ENCODE results near the gene KLK14.

Gene KLK14

DNA sequence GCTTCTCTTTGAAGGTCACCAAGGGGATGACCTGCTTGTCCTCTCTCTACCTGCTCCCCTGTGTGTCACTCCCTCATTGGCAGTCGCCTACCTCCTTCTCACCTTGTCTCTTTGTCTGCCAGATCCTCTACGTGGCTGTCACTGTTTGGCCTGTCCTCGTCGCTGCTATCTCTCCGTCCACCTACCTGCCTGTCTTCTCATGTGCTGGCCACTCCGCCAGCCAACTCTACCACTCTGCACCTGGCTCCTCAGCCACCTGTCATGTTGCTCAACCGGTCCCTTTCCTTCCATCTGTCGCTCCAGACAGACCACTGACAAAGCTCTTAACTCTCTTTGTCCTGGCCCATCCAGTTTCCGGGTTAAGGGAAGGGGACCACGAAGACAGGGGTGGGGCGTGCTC is 48.0 kb downstream of the KLK14 start, which contains the start of gene KLK12:
TSS of gene KLK12 (minus strand) at position 299 of the 400 bp plus-strand sequence. CDS start 381 bp downstream, outside the sequence.
- no peak for DNase-seq

DNA sequence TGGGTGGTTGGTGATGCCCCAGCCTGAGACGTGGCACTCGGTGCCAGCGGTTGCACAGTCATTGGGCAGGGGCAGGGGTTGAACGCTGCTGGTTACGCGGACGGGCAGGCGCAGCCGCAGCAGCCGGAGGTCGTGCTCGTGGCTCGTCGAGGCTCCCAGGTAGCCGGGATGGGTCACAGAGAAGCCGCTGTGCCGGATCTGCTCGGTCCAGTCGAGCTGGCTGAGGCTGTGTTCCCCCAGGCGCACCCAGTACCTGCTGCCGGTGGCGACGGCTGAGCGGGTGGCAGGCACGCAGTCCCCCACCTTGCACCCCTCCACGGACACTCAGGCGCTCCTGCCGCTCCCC is 50.8 kb downstream of the KLK14 start:
- no peak for DNase-seq

DNA sequence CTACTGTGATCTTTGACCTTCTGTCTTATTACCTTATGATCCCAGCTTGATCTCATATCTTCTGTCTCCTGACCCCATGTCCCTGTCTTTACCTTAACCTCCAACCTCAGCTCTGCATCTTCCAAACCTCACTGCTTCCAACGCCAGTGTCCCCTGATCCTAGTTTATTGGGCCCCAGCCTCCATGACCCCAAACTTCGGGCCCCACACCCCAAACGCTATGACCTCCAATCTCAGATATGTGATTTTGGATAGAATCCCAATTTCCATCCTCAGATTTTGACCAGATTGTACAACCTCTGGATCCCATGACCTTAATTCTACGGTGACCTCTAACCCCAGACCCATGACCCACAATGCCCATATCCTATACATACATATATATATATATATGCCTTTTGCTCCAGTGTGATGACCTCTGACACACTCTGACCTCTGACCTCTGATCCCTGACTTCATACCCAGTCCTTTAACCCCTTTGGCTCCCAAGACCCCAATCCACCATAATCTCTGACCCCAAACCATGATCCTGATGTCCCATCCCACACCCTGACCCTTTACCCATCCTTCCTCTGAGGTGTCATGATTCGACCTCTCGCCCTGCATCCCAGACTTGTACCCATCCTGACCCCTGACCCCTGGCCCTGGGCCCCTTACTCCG is 51.3 kb downstream of the KLK14 start:
- no peak for DNase-seq

DNA sequence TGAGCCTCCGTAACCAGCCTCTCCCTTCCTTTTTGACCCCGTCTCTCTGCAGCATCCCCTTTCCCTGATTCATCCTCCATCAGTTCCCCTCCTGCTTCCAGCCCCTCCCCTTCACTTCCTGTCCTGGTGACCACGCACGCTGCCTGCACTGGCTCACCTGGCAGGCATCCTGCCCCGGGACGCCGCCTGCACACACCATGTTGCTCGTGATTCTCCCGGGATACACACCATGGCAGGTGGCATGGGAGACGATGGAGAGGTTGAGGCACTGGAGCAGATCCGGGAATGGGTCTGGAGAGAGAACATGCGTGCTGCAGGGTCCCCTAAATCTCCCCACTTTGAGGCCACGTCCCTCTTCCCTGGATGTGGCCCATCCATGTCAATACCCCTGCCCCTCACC is 52.1 kb downstream of the KLK14 start:
- no peak for DNase-seq

DNA sequence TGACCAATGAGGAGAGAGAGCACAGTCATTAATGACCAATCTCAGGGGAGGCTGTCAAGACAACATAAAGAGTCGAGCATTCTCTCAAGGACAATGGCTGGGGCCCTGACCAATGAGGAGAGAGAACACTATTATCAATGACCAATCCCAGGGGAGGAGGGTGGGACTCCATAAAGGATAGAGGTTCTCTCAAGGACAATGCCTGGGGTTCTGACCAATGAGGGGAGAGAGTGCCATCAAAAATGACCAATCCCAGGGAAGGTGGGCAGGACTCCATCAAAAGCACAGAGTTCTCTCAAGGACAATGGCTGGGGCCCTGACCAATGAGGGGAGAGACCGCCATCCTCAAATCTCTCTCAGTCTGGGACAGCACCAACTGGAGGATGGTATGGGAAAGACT is 53.0 kb downstream of the KLK14 start:
- DNase-seq: no peak

Data from NCI-H2081 treated with DMSO at 0.1 percent for 48 hours (cell line).